T-cell (primary cell): ENCODE results near the gene ZBTB32. TPM values are rescaled to one million over a fixed set of nuclear protein-coding genes. Genes with fewer than 3 reads are reported as not detected.
"Not testable (repeated sequence)": the region's sequence is repeated elsewhere in the genome, so short reads cannot be mapped to it uniquely, and the experiment has no call there.

Experiments used
- ATAC-seq, 4 experiments: fragments of 200-7000 bp in 3 of 4; fragments of 150-1000 bp in 1 of 4; cut with Tn5 transposase; replicated peaks in 1 of 4; 1 replicate in 3 of 4; 2 replicates in 1 of 4; pipeline ENCODE4 v1.10.0; 2021; ENCODE audit warnings: moderate library complexity in 3 of 4, mild to moderate bottlenecking in 2 of 4, moderate number of reproducible peaks in 1 of 4
- CTCF ChIA-PET, 2 donors: fragments of 300-600 bp; sonication (Branson Sonifier 250); formaldehyde crosslinking; loops; one replicate each; lab custom pipeline; 2022; ENCODE audit warnings: antibody characterized with exemption in 2 of 2; lab: Charles Lee
- POLR2A ChIA-PET, 2 donors: fragments of 300-600 bp; sonication (Branson Sonifier 250); formaldehyde crosslinking; loops; one replicate each; lab custom pipeline; 2022; ENCODE audit warnings: antibody characterized with exemption in 2 of 2; lab: Charles Lee
- DNase-seq, 35 experiments: peaks; one replicate each; pipeline versions ENCODE4 v3.0.0 to v3.0.0-alpha.2; 2013 to 2023
- H3K27ac ChIP-seq: one replicate; pipeline ENCODE4 v1.5.1; 2013; ENCODE audit warnings: low read length
- H3K27me3 ChIP-seq, 2 experiments: replicated peaks in 1 of 2; 1 replicate in 1 of 2; 2 replicates in 1 of 2; pipeline versions ENCODE4 v1.6.1 to v1.7.0; 2013; ENCODE audit warnings: low read length in 1 of 2, mixed read lengths in 1 of 2; ENCODE audit not compliant: control insufficient read depth in 2 of 2, insufficient read depth in 2 of 2; ENCODE audit errors: extremely low read depth in 1 of 2
- H3K36me3 ChIP-seq, 2 donors: 1 replicate in 1 of 2; 2 replicates in 1 of 2; pipeline versions ENCODE4 v1.6.1 to v1.7.0; 2013; ENCODE audit warnings: low read length in 1 of 2; ENCODE audit not compliant: control insufficient read depth in 2 of 2, insufficient read depth in 1 of 2; ENCODE audit errors: extremely low read depth in 1 of 2
- H3K4me1 ChIP-seq, 2 experiments: 1 replicate in 1 of 2; 2 replicates in 1 of 2; pipeline versions ENCODE4 v1.6.1 to v1.7.0; 2013; ENCODE audit warnings: low read length in 2 of 2, mixed read lengths in 1 of 2; ENCODE audit not compliant: insufficient read depth in 2 of 2, control insufficient read depth in 1 of 2; ENCODE audit errors: extremely low read depth in 1 of 2
- H3K4me3 ChIP-seq, 2 donors: 1 replicate in 1 of 2; 2 replicates in 1 of 2; pipeline versions ENCODE4 v1.5.1 to v1.7.0; 2013; ENCODE audit warnings: mild to moderate bottlenecking in 2 of 2, low read length in 1 of 2, moderate library complexity in 1 of 2; ENCODE audit not compliant: control insufficient read depth in 1 of 2; ENCODE audit errors: extremely low read depth in 1 of 2
- H3K9me3 ChIP-seq: 2 replicates; pipeline ENCODE4 v1.7.0; 2013
- H3K27ac Mint-ChIP-seq, 2 donors: one replicate each; pipeline ENCODE4 v1.8.0; 2020 to 2021; ENCODE audit warnings: mild to moderate bottlenecking in 2 of 2, mixed read lengths in 2 of 2
- H3K27me3 Mint-ChIP-seq, 2 donors: one replicate each; pipeline ENCODE4 v1.8.0; 2021 to 2022; ENCODE audit warnings: mixed read lengths in 2 of 2
- H3K36me3 Mint-ChIP-seq: one replicate; pipeline ENCODE4 v1.8.0; 2021; ENCODE audit warnings: mixed read lengths
- H3K4me1 Mint-ChIP-seq, 3 donors: one replicate each; pipeline ENCODE4 v1.8.0; 2020 to 2022; ENCODE audit warnings: mixed read lengths in 3 of 3, mild to moderate bottlenecking in 1 of 3
- H3K4me3 Mint-ChIP-seq, 3 donors: one replicate each; pipeline ENCODE4 v1.8.0; 2020 to 2022; ENCODE audit warnings: mild to moderate bottlenecking in 3 of 3, mixed read lengths in 3 of 3, moderate library complexity in 3 of 3
- H3K9me3 Mint-ChIP-seq, 3 donors: one replicate each; pipeline ENCODE4 v1.8.0; 2020 to 2022; ENCODE audit warnings: mixed read lengths in 3 of 3
- WGBS: methylation state at CpG from one replicate; pipeline ENCODE4 v1.1.5; 2013; ENCODE audit warnings: missing lambda C conversion rate; ENCODE audit not compliant: insufficient coverage; 5-methylcytosine and 5-hydroxymethylcytosine counted together
- total RNA-seq, 35 experiments: library from RNA in 6 of 35; stranded (reverse) in 6 of 35; fragments of 120-200 nt in 1 of 35; gene quantifications; one replicate each; pipeline versions ENCODE4 v1.2.1 to v1.2.4 and lab custom pipeline; 2013 to 2026

The ZBTB32 gene
- total RNA-seq = 1 to 10 TPM; 1.2 to 4.1 (median 2.0) TPM
- 2.0 TPM for total RNA-seq (2013)
- total RNA-seq (lab: John Stamatoyannopoulos, UW) = 0.27 to 145 (median 6.1) reads per million in 29 experiments

GRCh38 chr19:35704218-35704617 is at the start of gene ZBTB32:
TSS of gene ZBTB32 (plus strand) at chr19:35704558. CDS start at chr19:35714627, 10,069 bp downstream.
- peaks cover 0 to 16% of the 10 kb centered on the region in 2 experiments for H3K4me1 ChIP-seq
- H3K27ac Mint-ChIP-seq = no peak within 1 kb of the TSS

DNA sequence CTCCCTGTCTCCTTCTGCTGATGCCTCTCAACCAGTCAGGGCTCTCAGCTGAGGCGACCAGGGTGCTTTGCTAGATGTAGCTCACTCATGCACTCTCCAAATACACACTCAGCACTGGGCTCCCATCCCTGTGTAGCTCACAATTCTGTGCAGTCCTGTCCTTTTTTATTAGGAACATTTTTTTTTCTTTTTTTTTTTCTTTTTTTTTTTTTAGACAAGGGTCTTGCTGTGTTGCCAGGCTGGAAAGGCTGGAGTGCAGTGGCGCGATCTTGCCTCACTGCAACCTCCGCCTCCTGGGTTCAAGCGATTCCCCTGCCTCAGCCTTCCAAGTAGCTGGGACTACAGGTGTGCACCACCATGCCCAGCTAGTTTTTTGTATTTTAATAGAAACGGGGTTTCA is 49.5 kb upstream of the ZBTB32 start:
- not testable (repeated sequence) for DNase-seq, H3K27ac ChIP-seq, H3K4me3 ChIP-seq, H3K27me3 Mint-ChIP-seq, H3K9me3 Mint-ChIP-seq, H3K27me3 ChIP-seq, H3K4me3 Mint-ChIP-seq, ATAC-seq, H3K27ac Mint-ChIP-seq, H3K9me3 ChIP-seq
- peaks cover 34% of the 10 kb centered on the region for H3K36me3 Mint-ChIP-seq
- H3K36me3 ChIP-seq = peaks cover 10 to 70% of the 10 kb centered on the region in 2 donors
- POLR2A ChIA-PET = interaction anchor here in 1 of 2 donors (0.6 kb wide), 1 partner anchor 597 kb away, joined by 4 read pairs; no protein-coding TSS in a partner anchor
- 98% methylated on average over 5 of the region's 6 CpGs for WGBS
- H3K4me1 ChIP-seq = peaks cover 0 to 17% of the 10 kb centered on the region in 2 experiments
- H3K4me1 Mint-ChIP-seq = peaks cover 27 to 30% (median 29%) of the 10 kb centered on the region in 3 donors
- CTCF ChIA-PET = interaction anchor here (0.6 to 0.7 kb wide), 2 partner anchors 43 to 318 kb away, joined by 3 read pairs; no protein-coding TSS in a partner anchor

More at GRCh38 chr19:35704218-35704617, at the start of gene ZBTB32:
- Mint-ChIP-seq H3K27me3 (peaks cover 0 to 2% of the 10 kb centered on the region in 2 donors), H3K36me3 (no peaks in the 10 kb centered on the region), H3K9me3 (no peaks in the 10 kb centered on the region), H3K4me1 (peaks cover 4 to 6% (median 5%) of the 10 kb centered on the region in 3 donors), H3K4me3 (no peak within 1 kb of the TSS)
- ChIA-PET POLR2A (no interaction called here), CTCF (no interaction called here)
- Histone ChIP-seq H3K9me3 (no peaks in the 10 kb centered on the region), H3K4me3 (no peak within 1 kb of the TSS), H3K27ac (no peak within 1 kb of the TSS), H3K36me3 (no peaks in the 10 kb centered on the region), H3K27me3 (peaks cover 0 to 7% of the 10 kb centered on the region in 2 experiments)
- DNase-seq (no peak), ATAC-seq (no peak)
- WGBS = 56% methylated on average over 22 of the region's 24 CpGs

GRCh38 chr19:35655600-35655999 is 48.8 kb upstream of the ZBTB32 start:
- peaks cover 36% of the 10 kb centered on the region for H3K36me3 Mint-ChIP-seq
- CTCF ChIA-PET = interaction anchor here in 1 of 2 donors (0.7 kb wide), 2 partner anchors 21 to 42 kb away, joined by 3 to 6 read pairs; no protein-coding TSS in a partner anchor
- H3K4me3 Mint-ChIP-seq = no peak overlapping the region
- H3K4me1 Mint-ChIP-seq = peaks cover 23 to 26% (median 23%) of the 10 kb centered on the region in 3 donors
- Histone ChIP-seq H3K36me3 (peaks cover 14 to 77% of the 10 kb centered on the region in 2 donors), H3K4me1 (peaks cover 0 to 10% of the 10 kb centered on the region in 2 experiments), H3K27me3 (no peaks in the 10 kb centered on the region), H3K9me3 (no peaks in the 10 kb centered on the region), H3K4me3 (no peak overlapping the region), H3K27ac (no peak overlapping the region)
- H3K27me3 Mint-ChIP-seq = no peaks in the 10 kb centered on the region
- 100% methylated on average over 4 of the region's 4 CpGs for WGBS
- DNase-seq (no peak), ATAC-seq (no peak)
- POLR2A ChIA-PET = interaction anchor here in 1 of 2 donors (0.6 kb wide), 1 partner anchor 598 kb away, joined by 4 read pairs; no protein-coding TSS in a partner anchor
- H3K9me3 Mint-ChIP-seq = no peaks in the 10 kb centered on the region
- no peak overlapping the region for H3K27ac Mint-ChIP-seq

- Mint-ChIP-seq H3K4me3 (no peak overlapping the region), H3K27ac (no peak overlapping the region), H3K27me3 (no peaks in the 10 kb centered on the region), H3K4me1 (peaks cover 14 to 18% (median 15%) of the 10 kb centered on the region in 3 donors), H3K9me3 (no peaks in the 10 kb centered on the region), H3K36me3 (peaks cover 37% of the 10 kb centered on the region)
- CTCF ChIA-PET = no interaction called here
- DNase-seq (no peak), ATAC-seq (no peak)
- Histone ChIP-seq H3K4me3 (no peak overlapping the region), H3K27me3 (no peaks in the 10 kb centered on the region), H3K27ac (no peak overlapping the region), H3K9me3 (no peaks in the 10 kb centered on the region), H3K36me3 (peaks cover 21 to 73% of the 10 kb centered on the region in 2 donors), H3K4me1 (peaks cover 0 to 3% of the 10 kb centered on the region in 2 experiments)
- POLR2A ChIA-PET = interaction anchor here in 1 of 2 donors (0.7 kb wide), 1 partner anchor 24 kb away, joined by 7 read pairs; no protein-coding TSS in a partner anchor
- WGBS = no CpG with 5 or more reads among the region's 6 CpGs
Observed at GRCh38 chr19:35656700-35657099, 47.7 kb upstream of the ZBTB32 start.

DNA sequence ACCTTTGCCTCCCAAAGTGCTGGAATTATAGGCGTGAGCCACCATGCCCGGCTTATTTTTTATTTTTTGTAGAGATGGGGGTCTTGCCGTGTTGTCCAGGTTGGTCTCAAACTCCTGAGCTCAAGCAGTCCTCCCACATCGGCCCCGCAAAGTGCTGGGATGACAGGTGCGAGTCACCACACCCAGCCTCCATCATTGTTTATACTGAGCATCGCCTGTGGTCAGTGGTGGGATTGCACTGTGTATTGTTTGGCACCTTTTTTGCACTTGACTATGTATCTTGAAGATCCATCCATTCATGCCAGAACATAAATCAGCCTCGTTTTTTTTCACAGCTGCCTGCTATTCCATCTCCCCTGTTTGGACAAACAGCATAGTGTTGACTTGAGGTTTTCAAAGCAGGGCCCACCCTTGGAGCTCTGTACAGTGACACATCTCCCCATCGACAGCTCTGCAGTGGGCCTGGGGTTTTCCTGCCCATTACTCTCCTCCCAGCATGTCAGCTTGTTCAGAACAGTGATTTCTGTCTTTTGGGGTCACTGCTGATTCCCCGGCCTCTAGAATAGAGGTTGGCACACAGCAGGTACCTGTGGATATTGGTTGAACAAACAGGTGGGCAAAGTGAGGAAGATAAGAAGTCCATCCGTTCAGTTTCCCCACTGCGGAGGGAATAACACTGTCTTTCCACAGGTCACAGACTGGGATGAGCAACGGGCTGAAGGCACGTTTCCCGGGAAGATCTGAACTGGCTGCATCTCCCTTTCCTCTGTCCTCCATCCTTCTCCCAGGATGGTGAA is 46.3 kb upstream of the ZBTB32 start:
- no peak overlapping the region for H3K27ac Mint-ChIP-seq
- H3K4me1 Mint-ChIP-seq = peaks cover 12 to 15% (median 13%) of the 10 kb centered on the region in 3 donors
- CTCF ChIA-PET = no interaction called here
- H3K4me1 ChIP-seq = peaks cover 0 to 3% of the 10 kb centered on the region in 2 experiments
- no peak overlapping the region for H3K4me3 Mint-ChIP-seq
- peaks cover 21 to 81% of the 10 kb centered on the region in 2 donors for H3K36me3 ChIP-seq
- no peak overlapping the region for H3K4me3 ChIP-seq
- no peaks in the 10 kb centered on the region for H3K9me3 Mint-ChIP-seq
- 96% methylated on average over 6 of the region's 15 CpGs for WGBS
- H3K27me3 Mint-ChIP-seq = no peaks in the 10 kb centered on the region
- peaks cover 40% of the 10 kb centered on the region for H3K36me3 Mint-ChIP-seq
- no peaks in the 10 kb centered on the region for H3K9me3 ChIP-seq
- DNase-seq (no peak), ATAC-seq (no peak)
- no peaks in the 10 kb centered on the region for H3K27me3 ChIP-seq
- no peak overlapping the region for H3K27ac ChIP-seq
- POLR2A ChIA-PET = no interaction called here

- DNase-seq (no peak), ATAC-seq (no peak)
- no peak overlapping the region for H3K4me3 ChIP-seq
- CTCF ChIA-PET = no interaction called here
- Mint-ChIP-seq H3K27me3 (no peaks in the 10 kb centered on the region), H3K4me3 (no peak overlapping the region), H3K27ac (no peak overlapping the region), H3K9me3 (no peaks in the 10 kb centered on the region), H3K4me1 (peaks cover 0 to 6% (median 3%) of the 10 kb centered on the region in 3 donors), H3K36me3 (peaks cover 29% of the 10 kb centered on the region)
- H3K4me1 ChIP-seq = no peaks in the 10 kb centered on the region
- H3K36me3 ChIP-seq = peaks cover 31 to 73% of the 10 kb centered on the region in 2 donors
- no peak overlapping the region for H3K27ac ChIP-seq
- no CpG with 5 or more reads among the region's 6 CpGs for WGBS
- no peaks in the 10 kb centered on the region for H3K27me3 ChIP-seq
- POLR2A ChIA-PET = interaction anchor here (0.6 to 0.7 kb wide), 5 partner anchors 10 to 252 kb away, joined by 3 to 11 read pairs (median 4); no protein-coding TSS in a partner anchor
- H3K9me3 ChIP-seq = no peaks in the 10 kb centered on the region
Observed at GRCh38 chr19:35661995-35662340, 42.4 kb upstream of the ZBTB32 start.
